NCI-H1092 treated with DMSO at 0.1 percent for 48 hours (cell line): Measurements from ENCODE around the gene CAVIN2.
A peak's percentile ranks its signal among the peaks of the same experiment; 100 is the strongest.

ENCODE experiments used
- DNase-seq: peaks from one replicate; lab custom pipeline; 2025; lab: John Stamatoyannopoulos, UW

Gene CAVIN2, protein sequence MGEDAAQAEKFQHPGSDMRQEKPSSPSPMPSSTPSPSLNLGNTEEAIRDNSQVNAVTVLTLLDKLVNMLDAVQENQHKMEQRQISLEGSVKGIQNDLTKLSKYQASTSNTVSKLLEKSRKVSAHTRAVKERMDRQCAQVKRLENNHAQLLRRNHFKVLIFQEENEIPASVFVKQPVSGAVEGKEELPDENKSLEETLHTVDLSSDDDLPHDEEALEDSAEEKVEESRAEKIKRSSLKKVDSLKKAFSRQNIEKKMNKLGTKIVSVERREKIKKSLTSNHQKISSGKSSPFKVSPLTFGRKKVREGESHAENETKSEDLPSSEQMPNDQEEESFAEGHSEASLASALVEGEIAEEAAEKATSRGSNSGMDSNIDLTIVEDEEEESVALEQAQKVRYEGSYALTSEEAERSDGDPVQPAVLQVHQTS

DNA sequence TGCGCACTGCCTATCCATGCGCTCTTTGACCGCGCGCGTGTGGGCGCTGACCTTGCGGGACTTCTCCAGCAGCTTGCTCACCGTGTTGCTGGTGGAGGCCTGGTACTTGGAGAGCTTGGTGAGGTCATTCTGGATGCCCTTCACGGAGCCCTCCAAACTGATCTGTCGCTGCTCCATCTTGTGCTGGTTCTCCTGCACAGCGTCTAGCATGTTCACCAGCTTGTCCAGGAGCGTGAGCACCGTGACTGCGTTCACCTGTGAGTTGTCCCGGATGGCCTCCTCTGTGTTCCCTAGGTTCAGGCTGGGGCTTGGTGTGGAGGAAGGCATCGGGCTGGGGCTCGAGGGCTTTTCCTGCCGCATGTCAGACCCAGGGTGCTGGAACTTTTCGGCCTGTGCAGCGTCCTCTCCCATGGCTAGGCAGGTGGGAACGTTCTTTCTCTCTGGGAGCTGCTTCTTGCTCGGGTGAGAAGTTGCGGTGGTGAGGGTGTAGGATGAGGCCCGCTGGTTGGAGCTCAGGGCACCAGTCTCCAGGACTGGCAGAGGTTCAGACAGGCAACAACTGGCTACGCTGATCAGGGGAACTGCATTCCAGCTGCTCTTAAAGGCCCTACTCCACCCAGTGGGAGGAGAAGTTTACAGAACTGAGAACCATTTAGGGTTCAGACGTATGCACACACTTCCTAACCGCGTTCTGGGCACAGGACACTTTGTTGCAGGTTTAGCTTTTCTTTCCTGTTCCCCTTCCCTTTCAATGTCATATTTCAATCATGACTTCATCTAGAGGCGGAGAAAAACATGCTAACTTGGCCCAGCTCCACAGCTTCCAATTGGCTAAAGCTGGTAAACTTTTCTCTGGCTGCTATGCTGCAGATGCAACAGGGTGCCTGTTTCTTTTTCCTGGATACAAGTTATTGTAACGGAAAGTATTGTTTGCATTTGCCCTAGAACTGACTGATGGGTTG, at the start of gene CAVIN2:
TSS of gene CAVIN2 (minus strand) at position 574 of the 962 bp plus-strand sequence. CDS start at position 411, 163 bp downstream.
- DNase-seq: no peak

GRCh38 chr2:191895743-191896142, 48.9 kb upstream of the CAVIN2 start:
- DNase-seq: no peak

- no peak for DNase-seq
Observed at GRCh38 chr2:191895195-191895594, 48.3 kb upstream of the CAVIN2 start.

DNA sequence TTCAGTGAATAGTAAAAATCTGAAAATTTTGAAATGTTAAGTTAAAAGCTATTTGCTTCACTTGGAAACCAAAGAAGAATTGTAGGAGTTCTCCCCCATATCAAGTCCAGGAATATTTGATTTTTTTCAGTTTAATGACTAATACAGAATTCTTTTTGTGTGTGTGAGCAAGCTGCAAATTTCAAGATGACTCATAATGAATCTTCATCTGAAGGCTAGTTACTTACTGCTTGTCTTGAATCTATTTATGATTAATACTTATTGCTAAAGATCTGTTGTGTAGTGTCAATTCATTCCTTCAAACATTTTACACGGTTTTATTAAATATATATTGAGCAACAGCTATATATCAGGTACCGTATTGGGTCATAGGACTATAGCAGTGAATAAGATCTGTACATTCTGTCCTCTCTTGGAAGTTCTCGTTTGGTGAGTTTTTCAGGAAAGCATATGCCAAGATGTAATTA, 47.8 kb upstream of the CAVIN2 start:
- no peak for DNase-seq

DNA sequence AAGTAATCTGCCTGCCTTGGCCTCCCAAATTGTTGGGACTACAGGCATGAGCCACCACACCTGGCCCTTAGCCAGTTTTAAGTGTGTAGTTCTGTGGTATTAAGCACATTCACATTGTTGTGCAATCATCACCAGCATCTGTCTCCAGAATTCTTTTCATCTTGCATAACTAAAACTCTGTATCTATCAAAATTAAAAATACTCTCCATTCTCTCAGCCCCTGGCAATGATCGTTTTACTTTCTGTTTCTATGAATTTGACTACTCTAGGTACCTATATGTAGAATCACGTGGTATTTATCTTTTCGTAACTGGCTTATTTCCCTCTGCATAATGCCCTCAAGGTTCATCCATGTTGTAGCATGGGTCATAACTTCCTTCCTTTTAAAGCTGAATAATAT, 45.5 kb upstream of the CAVIN2 start:
- DNase-seq: no peak

- DNase-seq: no peak
Observed at GRCh38 chr2:191891656-191892055, 44.8 kb upstream of the CAVIN2 start.

DNA sequence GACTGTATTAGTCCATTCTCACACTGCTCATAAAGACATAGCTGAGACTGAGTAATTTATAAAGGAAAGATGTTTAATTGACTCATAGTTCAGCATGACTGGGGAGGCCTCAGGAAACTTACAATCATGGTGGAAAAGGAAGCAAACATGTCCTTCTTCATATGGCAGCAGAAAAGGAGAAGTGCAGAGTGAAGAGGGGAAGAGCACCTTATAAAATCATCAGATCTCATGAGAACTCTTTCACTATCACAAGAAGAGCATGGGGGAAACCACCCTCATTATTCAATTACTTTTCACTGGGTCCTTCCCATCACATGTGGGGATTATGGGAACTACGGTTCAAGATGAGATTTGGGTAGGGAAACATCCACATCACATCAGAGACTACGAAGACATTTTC, 43.0 kb upstream of the CAVIN2 start:
- no peak for DNase-seq

- no peak for DNase-seq
Observed at GRCh38 chr2:191888400-191889166, 41.7 kb upstream of the CAVIN2 start.

- no peak for DNase-seq
Observed at GRCh38 chr2:191885650-191886049, 38.8 kb upstream of the CAVIN2 start.

DNA sequence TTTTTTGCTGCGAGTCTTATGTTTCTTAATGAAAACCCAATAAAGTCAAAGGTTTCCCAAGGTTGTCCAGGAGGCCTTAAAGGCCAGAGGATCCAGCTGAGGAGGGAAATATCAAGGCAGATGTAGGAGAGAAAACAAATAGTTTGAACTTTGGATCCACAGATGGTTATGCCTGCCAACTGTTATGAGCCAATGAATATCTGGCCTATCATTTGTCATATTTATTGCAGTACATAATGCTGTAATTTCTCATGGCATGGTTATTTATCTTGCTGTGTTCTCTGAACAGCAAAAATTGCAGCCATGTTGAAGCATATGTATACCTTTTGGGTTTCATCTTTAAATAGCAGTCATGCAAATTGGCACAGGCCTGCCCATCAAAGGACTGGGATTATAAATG, 38.2 kb upstream of the CAVIN2 start:
- DNase-seq: no peak

DNA sequence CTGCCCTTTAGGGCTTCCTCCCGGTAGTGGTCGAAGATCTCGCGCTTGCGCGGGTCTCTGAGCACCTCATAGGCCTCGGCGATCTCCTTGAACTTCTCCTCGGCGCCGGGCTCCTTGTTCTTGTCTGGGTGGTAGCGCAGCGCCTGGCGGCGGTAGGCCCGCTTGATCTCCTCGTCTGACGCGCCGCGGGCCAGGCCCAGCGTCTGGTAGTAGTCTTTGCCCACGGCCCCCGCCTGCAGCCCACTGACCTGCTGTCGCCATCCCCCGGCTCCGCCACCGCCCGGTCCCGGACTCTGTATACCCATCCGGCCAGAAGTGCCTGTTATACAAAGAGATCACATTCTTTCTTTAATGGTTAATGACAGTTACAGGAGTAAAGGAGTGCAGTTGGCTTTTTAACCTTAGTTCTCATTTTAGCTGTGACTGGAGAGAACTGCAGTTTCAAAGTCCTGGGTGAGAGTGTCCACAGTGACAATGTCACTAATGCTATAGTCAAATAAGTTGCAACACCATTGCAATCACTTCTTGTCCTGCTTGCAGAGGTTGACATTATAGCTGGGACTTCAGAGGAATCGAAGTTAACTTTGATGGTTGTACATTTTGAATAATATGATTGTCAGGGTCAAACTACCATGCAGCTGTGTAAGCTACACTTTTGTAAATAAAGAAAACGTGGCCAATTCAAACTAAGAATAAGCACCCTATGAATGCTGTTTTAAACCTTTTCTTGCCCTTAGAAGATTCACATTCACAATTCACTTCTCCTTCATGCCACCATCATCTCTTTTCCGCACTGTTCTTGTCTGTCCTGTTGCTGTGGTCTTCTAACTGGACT, 35.3 kb upstream of the CAVIN2 start:
- DNase-seq: no peak

GRCh38 chr2:191878548-191879279, 31.8 kb upstream of the CAVIN2 start:
- no peak for DNase-seq

DNA sequence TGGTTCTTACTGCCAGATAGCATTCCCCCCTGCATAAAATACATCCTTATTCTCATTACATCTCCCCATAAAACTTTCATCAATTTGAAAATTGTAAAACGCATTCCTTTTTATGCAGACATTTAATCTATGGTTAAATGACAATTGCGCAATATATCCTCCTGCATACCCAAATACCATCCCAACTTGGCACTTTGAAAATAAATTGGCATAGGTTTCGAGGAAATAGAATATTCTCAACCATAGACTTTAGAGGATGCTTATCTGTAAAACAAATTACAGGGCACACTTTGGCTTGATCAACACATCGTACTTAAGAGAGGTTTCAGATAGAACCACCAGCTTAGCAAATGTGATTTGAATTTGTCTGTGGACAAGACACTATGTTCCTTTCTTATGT, 31.0 kb upstream of the CAVIN2 start:
- DNase-seq: no peak

GRCh38 chr2:191875859-191876258, 29.0 kb upstream of the CAVIN2 start:
- DNase-seq: no peak

GRCh38 chr2:191870744-191871143, 23.9 kb upstream of the CAVIN2 start:
- DNase-seq: no peak

- DNase-seq: peak; percentile 30
Observed at GRCh38 chr2:191869781-191870180, 22.9 kb upstream of the CAVIN2 start.

DNA sequence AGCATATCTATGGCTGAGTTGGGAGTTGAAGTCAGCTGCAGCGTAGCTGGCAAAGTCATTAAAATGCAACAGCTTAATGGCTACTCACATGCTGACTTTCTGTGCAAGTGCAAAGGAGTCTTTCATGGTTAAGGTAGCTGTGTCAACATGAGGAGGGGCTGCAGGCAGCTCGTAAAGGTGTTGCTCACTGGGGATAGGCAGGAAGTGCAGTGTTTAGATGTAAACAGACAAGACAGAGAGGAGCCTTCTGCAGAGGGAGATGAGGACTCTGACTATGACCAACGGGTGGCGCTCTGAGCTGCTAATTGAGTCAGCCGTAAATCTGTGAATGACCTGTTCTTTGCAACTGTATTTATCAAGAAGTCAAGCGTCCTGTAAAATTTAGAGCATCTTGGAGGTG, 22.3 kb upstream of the CAVIN2 start:
- peak; percentile 17 for DNase-seq

- DNase-seq: no peak
Observed at GRCh38 chr2:191867507-191867847, 20.6 kb upstream of the CAVIN2 start.

GRCh38 chr2:191866675-191867506, 20.0 kb upstream of the CAVIN2 start:
- no peak for DNase-seq

- no peak for DNase-seq
Observed at GRCh38 chr2:191866195-191866594, 19.3 kb upstream of the CAVIN2 start.
